A549 (cell line): Measurements from ENCODE around the gene IGF1.

Experiments used
- CHD4 ChIP-seq: fragments of 200-600 bp; sonication (generic); IDR thresholded peaks from 2 replicates; pipeline ENCODE4 v1.6.1; 2016; ENCODE audit warnings: antibody characterized with exemption, mild to moderate bottlenecking, borderline replicate concordance
- E2F6 ChIP-seq: IDR thresholded peaks from 2 replicates; pipeline ENCODE4 v1.6.1; 2012; ENCODE audit warnings: low read depth, borderline replicate concordance
- ESRRA ChIP-seq: fragments of 150-350 bp; IDR thresholded peaks from 2 replicates; pipeline ENCODE4 v1.6.1; 2014; ENCODE audit warnings: mild to moderate bottlenecking, low read length, borderline replicate concordance
- MAFK ChIP-seq: fragments of 450-650 bp; IDR thresholded peaks from 2 replicates; pipeline ENCODE4 v1.6.1; 2014; ENCODE audit not compliant: partially characterized antibody
- PHF8 ChIP-seq: fragments of 200-600 bp; sonication (generic); IDR thresholded peaks from 2 replicates; pipeline ENCODE4 v1.6.1; 2016; ENCODE audit warnings: low read depth, mild to moderate bottlenecking, antibody characterized with exemption, moderate library complexity, borderline replicate concordance
- TP53 ChIP-seq: fragments of 250-450 bp; sonication (Bioruptor Pico); IDR thresholded peaks from 2 replicates; pipeline ENCODE4 v1.5.0; 2021; ENCODE audit warnings: mild to moderate bottlenecking, moderate library complexity
- TF ChIP-seq, protein P1 (sequence below): IDR thresholded peaks from 2 replicates; pipeline ENCODE4 v1.6.1; 2012
- TF ChIP-seq, protein P2 (sequence below): fragments of >200 bp; sonication (Bioruptor Twin); formaldehyde crosslinking; IDR thresholded peaks from 3 replicates; pipeline ENCODE4 v1.5.1; 2016

- TF ChIP-seq, protein P1, sequence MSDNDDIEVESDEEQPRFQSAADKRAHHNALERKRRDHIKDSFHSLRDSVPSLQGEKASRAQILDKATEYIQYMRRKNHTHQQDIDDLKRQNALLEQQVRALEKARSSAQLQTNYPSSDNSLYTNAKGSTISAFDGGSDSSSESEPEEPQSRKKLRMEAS = no peak
- TF ChIP-seq TP53 = no peak
- TF ChIP-seq CHD4 = no peak
- TF ChIP-seq E2F6 = no peak
- TF ChIP-seq PHF8 = no peak
- TF ChIP-seq MAFK = no peak
- TF ChIP-seq, protein P2, sequence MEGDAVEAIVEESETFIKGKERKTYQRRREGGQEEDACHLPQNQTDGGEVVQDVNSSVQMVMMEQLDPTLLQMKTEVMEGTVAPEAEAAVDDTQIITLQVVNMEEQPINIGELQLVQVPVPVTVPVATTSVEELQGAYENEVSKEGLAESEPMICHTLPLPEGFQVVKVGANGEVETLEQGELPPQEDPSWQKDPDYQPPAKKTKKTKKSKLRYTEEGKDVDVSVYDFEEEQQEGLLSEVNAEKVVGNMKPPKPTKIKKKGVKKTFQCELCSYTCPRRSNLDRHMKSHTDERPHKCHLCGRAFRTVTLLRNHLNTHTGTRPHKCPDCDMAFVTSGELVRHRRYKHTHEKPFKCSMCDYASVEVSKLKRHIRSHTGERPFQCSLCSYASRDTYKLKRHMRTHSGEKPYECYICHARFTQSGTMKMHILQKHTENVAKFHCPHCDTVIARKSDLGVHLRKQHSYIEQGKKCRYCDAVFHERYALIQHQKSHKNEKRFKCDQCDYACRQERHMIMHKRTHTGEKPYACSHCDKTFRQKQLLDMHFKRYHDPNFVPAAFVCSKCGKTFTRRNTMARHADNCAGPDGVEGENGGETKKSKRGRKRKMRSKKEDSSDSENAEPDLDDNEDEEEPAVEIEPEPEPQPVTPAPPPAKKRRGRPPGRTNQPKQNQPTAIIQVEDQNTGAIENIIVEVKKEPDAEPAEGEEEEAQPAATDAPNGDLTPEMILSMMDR = no peak
- no peak for TF ChIP-seq ESRRA
Observed at GRCh38 chr12:102385343-102385742, 95.0 kb downstream of the IGF1 start.
